Activated T-cell treated with anti-CD3 and anti-CD28 coated beads, Interleukin-2, amount 50 U/mL, for 48 hours (primary cell): Measurements from ENCODE around the gene SUPT4H1.

ENCODE experiments used
- DNase-seq, 2 experiments: peaks; one replicate each; pipeline ENCODE4 v3.0.0-alpha.2; 2020

SUPT4H1 gene

DNA sequence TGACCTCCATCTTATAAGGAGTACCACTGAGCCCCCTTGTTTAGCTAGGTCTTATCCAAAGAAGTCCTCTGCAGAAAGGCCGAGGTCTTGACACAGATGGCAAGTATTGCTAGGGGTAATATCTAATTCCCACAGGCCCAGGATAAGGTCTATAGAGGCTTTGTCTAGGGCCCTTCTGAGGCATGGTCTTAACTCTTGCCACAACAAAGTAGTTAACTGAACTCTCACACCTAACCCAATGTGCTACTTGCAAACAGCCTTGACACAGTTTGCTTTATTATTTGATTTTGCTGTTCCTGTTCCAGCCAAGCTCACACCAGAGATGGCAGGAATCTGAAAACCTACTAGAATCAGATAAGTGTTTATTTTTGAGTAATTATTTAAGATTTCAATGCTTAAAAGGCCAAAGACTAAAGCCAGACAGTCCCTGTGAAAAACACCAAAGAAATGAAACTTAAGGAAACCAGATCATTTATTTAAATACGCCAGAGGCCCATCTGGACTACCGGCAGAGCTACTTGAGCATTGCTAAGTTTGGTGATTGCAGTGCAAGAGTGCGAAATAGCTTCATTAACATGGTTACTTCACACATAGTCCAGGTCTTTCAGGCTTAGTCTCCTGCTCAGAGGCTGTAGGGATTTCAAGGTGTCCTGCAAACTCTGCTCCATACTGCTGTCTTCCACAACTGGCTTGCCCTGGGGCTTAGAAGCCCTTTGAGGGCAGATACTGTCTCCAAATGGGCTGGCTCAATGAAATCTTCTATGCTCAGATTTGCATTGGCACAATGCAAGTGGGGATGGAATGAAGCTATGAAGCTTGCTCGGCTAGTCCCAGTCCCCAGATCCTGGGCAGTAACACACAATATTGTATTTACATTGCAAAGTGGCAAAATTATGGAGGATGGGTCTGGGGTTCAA, 28.5 kb upstream of the SUPT4H1 start:
- no peak for DNase-seq

DNA sequence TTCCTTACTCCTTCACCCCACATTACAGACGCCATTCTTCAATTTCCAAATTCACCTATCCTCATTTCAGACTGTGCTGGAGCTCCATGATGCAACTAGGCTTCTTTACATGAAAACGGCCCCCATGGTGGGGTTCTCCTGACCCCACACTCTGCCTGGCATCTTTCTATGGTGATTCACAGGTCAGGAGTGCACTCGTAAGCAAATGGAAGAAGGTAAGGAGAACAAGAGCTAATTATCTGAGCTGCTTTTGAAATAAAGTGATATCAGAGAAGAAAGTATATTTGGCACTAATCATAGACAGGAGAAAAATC, 27.5 kb upstream of the SUPT4H1 start:
- DNase-seq: no peak

DNA sequence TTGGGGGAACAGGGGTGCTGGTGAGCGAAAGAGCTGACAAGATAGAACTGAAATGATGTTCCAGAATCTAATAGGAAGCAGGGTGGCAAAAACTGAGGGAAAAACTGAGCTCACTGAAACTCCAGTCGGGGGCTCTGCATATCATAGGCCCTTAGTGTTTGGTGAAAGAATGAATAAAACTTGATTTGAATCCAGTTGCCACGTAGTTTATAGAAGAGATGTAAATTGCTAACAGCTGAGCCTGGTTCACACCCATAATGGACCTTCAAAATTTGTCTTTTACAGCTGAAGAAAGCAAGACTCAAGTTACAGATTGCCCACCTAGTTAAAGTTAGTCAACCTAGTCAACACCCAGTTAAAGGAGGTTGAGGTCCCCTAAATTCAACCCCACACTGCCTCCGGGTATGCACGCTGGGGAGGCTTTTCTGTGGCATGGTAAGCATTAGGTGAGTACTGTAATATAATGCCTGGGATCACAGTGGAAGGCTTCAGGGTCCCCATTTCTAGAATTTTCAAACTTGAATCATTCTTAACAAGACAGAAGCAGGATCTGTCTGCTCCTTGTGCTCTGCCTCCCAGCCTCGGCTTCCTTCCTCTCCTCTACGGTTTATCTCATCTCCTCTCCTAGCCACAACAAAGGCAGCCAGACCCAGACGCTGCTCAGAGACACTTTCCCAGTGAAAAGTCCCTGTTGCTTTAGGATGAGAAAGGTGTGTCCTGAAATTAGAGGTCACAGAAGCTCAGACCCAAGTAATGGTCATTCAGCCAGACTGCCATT, 26.9 kb upstream of the SUPT4H1 start:
- no peak for DNase-seq

DNA sequence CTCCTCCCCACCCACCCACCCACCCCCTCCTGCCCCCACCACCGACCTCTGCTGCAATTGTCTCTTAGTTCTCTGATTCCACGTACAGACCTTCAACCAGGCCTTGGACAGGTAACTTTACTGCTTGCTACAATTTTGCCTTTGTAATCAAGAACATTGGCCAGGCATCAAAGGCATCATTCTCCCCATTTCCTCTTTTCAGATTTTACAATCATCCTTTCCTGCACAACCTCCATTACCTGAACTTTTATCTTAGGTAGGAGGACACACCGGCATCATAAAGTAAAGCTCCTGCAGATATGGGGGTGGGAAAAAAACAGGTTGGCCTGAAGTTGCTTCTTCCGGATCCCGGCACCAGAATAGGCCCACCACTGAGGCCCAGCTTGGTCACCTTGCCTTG, 25.7 kb upstream of the SUPT4H1 start:
- DNase-seq: no peak

DNA sequence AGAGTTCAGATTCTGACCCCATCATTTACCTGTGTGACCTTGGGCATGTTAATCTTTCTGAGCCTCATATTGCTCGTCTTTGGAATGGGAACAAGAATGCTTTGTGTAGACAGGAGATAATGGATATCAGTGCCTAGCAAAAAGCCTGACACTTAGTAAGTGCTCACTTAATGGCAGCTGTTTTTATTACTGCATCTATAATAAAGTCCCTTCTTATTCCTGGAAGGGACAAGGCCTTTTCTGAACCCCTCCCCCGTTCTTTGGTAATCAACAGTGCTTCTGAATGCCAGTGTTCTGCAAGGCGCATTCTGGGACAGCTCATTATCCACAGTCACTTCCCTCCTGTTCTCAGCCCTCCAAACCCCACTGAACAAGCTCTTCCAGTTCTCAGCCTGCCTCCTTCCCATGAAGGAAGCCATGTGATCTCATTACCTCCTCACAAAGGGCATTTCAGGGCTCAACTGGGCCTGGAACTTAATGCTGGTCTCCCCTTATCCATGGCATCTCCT, 25.1 kb upstream of the SUPT4H1 start:
- no peak for DNase-seq

DNA sequence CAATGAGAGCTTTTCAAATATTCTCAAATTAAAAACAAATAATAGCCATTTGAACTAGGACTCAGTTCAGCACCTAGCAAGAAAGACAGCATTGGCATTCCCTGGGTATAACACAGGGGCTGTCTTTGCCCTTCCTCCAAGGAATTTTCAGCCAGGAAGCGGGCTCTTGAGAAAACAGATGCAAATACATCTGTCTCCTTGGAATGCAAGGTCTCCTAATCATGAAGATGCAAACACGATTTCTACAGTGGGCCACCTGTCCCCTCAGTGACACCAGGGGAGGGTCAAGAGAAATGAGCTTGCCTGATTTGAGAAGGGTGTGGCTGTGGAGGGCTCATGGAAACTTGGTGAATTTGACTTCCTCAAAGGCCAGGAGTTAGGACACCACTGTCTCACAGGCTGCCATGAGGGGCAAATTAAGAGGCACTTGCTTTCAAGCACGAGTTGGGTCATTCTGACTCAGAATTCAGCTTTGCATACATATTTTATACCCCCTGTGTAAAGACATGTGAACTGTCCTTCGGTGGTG, 24.5 kb upstream of the SUPT4H1 start:
- no peak for DNase-seq

DNA sequence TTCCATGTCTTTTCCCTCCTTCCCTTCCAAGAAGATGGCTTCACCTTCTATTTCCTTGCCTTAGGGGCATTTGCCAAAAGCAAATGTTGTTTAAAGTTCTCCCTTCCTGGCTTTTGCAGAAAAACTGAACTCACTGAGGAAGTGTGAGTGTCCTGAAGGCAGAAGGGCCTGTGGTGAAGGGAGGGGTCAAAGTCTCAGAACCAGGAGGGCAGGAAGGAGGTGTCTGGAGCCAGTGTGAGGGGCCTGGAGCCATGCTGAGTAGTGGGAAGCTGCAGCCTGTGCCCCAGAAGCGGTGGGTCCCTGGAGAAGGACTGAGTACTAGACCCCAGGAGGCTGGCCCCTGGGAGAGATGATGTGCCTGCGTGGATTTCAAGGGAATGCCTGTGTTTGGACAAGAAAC, 23.8 kb upstream of the SUPT4H1 start:
- DNase-seq: no peak

DNA sequence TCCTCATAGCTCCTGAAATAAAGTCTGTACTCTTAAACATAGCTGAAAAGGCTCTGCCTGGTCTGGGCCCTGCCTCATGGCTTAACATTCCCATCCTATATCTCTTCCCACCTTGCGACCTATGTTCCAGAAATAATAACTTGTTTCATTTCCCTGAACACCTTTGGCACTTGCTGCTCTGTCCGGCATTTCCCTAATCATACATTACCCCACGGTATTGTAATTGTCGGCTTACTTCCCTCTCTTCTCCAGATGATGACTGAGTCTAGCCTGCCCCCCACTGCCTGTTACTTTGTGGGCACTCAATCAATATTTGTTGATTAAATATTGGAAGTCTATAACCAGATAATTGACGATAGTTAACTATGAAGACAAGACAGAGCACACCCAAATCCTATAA, 23.3 kb upstream of the SUPT4H1 start:
- no peak for DNase-seq

DNA sequence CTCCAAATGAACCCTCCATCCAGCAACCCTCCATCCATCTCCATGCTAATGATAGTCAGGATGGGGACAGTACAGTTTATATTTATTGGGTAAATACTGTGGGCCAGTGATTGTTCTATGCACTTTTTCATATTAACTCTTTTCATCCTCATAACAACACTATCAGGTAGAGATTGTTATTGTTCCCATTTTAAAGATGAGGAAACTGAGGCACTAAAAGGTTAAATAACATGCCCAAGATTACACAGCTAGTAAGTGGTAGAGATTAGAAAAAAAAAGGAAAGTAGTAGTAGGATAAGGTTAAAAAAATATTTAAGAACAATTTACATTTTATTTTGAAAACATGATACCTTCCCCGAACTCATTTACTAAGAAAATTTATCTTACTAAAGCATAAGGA, 21.9 kb upstream of the SUPT4H1 start:
- DNase-seq: no peak

DNA sequence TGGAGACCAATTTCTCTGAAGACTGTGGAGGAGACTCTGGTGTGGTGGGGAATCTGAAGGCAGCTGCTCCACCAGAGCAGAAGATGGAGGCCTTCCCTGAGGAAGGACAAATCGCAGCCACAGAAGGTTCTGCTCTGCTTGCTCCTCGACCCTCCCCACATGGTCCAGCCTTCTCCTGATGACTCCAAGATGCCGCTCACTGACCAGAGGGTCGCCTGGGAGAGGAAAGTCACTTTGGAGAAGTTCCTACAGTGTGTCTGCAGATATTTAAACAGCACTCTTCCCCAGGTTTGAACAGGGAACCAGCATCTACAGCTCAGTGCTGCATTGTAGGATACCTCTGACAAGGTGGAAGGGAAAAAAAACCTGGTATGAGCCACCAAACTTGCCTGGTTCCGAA, 21.0 kb upstream of the SUPT4H1 start:
- no peak for DNase-seq

DNA sequence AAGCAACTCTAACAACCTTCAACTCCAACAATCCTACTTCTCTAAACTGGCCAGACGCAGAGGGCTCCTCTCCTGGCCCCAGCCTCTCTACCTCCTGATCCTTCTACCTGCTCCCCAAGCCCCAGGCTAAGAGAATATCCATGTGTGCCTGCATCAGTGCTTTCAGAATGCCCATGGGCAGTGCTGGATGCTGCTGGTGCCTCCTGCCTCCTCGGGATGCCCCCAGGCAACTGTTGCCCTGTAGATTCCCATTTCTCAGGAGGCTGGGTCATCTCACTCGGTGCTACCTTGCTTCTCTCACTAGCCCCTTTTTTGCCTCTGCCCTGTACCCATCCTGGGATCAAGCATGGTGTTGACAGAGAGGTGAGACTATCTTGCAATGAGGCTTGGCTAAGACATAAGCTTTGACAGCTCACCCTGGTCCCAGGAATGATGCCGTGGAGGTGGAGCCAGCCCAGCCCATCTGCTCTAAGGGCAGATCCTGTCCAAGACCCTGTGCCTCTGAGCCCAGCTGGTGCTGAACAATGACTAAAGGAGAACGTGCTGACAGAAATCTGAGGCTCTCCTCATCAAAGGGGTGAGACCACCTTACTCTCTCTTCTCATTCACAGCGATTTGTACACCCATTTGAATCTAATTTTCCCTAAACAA, 19.4 kb upstream of the SUPT4H1 start:
- DNase-seq: no peak

DNA sequence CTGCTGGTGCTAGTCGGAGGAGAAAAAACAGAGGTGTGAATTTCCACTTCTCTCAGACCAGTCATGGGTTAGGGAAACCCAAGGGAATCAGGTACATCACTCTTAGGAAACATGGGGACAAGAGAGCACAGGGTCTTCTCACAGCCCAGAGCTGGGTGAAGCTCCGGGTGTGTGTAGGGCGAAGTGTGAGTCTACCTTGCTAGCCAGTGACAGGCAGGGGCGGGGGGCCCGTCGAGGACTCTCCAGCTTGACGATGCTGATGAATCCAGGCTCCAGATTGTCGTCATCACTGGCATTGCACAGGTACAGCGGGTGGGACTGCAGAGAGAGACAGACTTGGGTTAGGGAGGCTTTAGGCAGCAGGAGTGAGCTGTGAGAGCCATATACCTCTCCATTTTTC, 18.7 kb upstream of the SUPT4H1 start:
- DNase-seq: no peak

DNA sequence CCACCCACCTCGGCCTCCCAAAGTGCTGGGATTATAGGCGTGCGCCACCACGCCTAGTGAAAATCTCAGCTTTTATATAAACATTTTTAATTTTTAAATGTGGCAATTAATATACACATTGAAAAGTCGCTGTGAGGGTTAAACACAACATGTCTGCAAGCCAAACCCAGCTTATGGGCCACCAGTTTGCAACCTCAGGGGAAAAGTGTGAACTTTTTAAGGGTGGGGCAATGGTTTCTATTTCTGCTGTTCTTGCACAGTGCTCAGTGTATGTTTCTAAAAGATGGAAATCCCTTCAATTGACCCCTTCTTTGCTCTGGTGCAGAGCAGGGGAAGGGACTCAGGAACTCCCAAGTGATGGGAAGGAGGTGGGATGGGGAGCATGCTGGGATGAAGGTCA, 18.3 kb upstream of the SUPT4H1 start:
- DNase-seq: no peak

DNA sequence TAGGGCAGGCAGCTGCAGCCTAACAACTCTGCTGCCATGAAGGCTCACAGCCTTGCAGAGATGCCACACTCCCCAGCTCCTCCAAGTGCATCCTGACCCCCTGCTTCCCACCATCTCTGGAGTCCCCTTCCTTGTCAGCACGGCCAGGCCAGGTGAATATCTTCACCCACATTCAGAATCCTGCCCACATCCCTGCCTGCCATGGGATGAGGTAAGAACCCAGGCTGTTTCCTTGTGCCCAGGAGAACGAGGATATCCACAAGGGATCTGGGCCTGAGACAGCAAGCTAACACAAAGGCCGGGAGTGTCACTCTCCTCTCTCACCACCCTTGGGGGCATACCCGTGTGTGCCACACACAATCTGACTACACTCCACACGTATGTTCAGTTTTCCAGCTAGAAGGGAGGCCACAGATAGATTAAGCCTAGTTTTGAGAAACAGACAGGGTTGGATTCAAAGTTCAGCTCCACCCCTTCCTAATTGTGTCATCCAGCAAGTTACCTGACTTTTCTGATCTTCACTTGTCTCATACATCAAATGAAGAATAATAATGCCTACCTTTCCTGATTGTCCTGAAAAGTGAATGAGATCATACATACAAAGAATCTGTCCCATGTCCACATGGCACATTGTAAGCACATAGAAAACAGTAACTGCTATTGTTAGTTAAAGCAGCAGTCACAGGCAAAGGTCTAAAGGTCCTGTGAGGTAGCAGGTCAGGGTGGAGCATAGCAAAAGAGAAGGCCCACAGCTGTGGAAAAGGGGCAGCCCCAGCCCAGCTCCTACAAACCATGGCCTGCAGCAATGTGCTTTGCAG, 17.4 kb upstream of the SUPT4H1 start:
- no peak for DNase-seq

DNA sequence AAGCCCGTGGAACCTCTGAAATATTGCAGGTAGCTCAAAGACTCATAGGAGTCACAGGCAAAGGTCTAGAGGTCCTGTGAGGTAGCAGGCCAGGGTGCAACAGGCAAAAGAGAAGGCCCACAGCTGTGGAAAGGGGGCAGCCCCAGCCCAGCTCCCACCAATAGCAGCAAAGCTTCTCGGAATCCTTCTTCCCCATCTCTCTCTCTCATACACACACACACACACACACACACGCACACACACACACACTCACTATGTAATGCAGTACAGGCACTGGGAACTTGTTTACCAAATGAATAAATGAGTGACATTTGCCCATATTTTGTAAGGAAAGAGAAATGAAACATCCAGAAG, 16.8 kb upstream of the SUPT4H1 start:
- DNase-seq: no peak

DNA sequence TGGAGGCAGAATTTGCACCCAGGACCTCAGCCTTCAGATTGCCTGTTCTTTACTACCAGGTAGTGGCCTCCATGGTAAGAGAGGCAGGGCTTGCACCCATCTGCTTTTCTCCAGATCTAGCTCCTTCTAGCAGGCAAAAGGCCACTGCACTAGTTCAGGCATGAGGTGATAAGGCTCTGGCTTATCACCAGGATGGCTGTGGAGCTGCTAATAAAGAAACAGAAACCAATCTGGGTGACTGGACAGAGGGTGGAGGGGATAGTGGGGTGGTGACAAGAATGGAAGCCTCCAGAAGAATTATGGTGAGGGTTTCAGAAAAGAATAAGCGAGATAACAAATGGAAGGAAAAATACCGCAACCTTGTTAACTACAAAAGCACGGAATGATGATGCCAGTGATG, 15.5 kb upstream of the SUPT4H1 start:
- no peak for DNase-seq

DNA sequence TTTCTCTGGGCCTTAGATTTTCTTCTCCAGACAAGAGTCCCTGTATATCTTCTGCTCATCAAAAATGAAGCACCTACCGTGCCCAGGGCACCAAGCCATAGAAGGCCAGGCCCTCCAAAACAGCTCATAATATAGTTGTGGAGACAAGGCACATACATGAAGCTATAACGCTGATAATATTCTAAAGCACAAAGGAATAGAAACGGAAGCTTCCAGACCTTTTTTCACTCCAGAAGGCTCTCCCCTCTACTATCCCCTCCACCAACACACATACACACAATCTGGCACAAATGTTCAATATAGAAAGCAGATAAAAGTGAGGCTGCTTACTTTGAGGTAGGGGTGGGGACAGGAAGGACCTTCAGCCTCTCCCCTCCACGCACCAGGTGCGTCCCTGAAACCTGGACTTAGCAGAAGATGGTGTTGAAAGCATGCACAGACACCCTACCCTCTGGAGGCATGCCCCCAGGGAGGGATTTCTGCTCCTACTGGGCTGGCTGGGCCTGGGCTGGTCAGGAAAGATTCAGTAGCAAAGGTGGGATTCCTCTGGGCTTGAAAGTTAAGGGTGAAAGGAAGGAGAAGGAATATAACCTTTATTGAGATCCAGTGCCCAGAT, 14.1 kb upstream of the SUPT4H1 start:
- DNase-seq: no peak

DNA sequence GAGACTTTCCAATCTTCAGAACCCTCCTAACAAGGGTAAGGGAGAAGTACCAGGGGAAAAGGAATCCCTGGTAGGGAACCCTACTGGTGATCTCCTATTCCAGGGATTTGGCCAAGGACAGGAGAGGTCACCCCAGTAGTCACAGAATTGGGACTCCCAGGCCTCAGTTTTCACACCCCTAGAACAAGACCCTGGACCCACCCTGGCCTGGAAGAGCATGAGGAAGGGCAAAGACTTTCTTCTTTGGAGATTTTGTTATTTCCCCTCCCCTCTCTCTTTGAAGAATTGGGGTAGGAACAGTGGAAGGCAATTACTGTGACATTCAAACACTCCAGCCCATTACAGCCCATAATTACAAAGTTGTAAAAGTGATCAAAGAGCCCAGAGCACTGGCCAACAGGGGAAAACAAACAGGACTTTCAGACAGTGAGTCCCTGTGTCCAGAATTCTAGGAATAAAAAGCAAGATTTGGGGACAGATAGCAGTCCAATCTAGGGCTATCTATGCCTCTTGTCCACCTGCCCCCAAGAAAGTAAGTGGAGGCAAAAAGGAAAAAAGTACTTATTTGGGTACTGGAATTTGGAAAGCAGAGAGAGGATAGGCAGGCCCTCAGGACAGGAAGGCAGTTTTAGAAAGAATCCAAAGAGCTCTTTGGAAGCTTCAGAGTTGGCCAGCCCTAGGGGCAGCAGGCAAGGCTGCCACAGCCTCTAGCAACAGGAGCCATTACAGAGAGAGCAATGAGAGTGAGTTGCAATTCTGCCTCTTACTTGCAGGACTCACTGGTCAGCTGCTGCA, 13.4 kb upstream of the SUPT4H1 start:
- no peak for DNase-seq

DNA sequence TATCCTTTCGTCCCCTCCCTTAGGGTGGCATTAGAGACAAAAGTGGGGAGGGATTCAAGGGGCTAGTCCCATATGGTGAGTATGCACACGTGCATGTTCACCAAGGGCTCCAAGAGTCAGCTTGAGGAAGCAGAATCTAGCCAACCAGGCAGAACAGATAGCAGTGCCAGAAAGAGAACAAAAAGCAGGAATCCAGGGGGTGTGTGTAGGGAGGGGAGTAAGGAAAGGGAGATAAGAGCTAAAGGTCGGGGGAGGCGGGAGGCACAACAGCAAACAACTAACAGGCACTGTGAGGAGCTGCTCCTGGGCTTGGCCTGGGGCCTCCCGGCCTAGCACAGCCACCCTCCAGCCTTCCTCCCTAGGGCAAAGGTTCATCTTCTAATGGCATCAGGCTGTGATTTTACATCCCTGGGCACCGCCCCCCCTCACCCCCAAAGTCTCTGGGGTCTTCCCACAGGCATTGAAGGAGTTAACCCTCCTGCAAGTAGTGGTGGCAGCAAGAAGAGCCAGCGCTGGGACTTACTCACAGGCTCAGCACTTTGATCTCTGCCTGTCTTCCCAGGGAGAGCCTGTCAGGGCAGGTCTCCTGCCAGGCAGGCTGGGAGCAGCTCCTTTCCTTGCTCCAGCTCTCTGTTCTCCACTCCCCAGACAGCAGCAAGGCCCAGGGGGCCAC, 12.4 kb upstream of the SUPT4H1 start:
- DNase-seq: no peak

DNA sequence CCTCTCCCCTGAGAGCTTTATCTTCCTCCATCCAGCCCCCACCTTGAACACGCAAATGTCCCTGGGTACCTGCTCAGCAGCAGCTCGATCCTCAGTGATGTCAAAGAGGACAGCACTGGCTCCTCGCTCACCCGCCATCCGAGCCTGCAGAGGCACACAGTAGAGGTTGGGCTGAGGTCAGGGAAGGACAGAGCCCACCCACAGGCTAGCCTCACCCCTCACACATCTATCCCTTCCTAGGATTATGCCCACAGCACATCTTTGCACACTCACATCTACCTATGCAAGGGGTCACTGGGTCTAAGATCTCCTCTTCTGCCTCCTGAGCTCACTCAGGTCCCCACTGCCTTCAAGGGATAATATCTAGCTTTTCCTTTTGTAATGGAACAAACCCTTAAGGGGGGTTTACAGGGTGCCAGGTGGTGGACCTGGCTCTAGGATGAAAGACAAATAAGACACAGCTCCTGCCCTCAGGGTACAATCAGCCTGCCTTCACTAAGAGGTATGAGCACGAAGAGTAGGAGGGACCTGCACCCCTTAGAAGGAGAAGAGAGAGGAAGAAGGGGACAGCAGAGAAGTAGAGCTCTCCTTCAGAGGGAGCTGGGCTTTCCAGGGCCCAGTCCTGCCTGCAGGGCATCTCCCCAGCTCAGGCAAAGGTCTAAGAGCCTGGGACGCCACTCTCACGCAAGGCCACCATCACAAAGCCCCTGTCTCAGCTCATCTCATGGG, 11.6 kb upstream of the SUPT4H1 start:
- DNase-seq: no peak
